ENCODE data around the gene MIA2.

DNA sequence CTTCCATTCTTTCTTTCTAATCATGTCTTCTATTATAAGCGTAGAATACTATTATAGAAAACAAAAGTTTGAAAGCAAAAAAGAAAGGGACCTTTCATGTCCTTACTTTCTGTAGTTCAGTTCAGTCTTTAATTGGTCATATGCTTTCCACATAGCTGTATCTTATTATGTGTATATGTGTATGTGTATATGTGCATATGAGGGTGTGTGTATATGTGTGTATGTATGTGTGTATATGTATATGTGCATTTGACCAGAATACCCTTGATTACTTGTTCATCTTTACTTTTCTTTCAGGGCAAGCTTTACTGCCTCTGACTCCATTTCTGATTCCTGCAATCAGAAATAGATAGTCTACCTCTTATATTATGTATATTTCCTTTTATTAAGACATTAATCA is 109.9 kb downstream of the MIA2 start:
- no peak for TF ChIP-seq POLR2A (IDR thresholded peaks at IDR 0.05; ENCODE audit: low read depth, low read length)
- TF ChIP-seq POLR2AphosphoS5 (IDR thresholded peaks at IDR 0.05; ENCODE audit: low read depth, low read length): no peak

All from GM12892 (cell line).